COLO668 (cell line): ENCODE results near the gene ZNF503.

Experiments
- DNase-seq: peaks from one replicate; lab custom pipeline; 2025; ENCODE audit not compliant: unreplicated experiment; lab: John Stamatoyannopoulos, UW

Gene ZNF503, protein sequence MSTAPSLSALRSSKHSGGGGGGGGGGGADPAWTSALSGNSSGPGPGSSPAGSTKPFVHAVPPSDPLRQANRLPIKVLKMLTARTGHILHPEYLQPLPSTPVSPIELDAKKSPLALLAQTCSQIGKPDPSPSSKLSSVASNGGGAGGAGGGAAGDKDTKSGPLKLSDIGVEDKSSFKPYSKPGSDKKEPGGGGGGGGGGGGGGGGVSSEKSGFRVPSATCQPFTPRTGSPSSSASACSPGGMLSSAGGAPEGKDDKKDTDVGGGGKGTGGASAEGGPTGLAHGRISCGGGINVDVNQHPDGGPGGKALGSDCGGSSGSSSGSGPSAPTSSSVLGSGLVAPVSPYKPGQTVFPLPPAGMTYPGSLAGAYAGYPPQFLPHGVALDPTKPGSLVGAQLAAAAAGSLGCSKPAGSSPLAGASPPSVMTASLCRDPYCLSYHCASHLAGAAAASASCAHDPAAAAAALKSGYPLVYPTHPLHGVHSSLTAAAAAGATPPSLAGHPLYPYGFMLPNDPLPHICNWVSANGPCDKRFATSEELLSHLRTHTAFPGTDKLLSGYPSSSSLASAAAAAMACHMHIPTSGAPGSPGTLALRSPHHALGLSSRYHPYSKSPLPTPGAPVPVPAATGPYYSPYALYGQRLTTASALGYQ

DNA sequence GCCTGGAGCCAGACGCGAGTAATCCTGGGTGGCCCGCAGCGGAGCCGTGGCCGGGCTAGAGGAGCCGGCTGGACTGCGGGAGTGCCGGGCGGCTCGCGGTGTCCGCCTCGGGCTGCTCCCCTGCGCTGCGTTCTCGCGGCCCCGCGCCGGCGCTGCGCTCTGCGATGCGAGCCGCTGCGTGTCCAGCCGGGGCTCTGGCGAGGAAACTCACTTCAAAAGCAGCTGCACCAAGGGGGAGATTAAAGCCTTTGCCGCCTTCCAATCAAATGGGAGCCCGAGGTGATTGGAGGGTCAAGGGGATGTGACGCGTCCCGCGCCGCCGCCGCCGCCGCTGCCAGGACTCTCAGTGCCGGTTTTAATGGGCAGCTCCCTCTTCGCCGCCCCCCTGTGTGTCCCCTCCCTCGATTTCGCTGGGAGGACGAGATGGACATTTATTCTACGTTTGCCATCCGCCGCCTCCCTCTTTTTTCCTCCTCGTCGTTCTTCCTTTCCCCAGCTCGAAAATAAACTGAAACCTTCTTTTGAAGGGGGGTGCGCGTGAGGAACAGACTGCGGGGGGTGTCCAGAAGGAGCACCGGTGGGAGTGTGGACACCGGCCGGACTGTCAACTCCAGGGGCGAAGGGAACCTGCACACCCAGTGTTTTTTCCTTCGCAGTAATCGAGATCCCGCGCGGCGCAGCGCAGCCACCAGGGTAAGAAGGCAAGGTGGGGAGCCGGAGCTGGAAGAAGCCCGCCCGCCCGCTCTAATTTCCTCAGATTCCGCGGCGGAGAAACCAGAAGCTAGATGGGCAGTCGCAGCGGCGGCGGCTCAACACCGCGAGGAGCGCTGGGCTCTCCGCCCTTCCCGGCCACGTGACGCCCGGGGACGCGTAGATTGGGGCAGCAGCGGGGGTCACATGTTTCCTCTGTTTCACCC lies at the start of gene ZNF503:
TSS of gene ZNF503 (minus strand) at position 196 of the 917 bp plus-strand sequence. CDS start 345 bp downstream, outside the sequence.
- DNase-seq = peak; percentile 95

DNA sequence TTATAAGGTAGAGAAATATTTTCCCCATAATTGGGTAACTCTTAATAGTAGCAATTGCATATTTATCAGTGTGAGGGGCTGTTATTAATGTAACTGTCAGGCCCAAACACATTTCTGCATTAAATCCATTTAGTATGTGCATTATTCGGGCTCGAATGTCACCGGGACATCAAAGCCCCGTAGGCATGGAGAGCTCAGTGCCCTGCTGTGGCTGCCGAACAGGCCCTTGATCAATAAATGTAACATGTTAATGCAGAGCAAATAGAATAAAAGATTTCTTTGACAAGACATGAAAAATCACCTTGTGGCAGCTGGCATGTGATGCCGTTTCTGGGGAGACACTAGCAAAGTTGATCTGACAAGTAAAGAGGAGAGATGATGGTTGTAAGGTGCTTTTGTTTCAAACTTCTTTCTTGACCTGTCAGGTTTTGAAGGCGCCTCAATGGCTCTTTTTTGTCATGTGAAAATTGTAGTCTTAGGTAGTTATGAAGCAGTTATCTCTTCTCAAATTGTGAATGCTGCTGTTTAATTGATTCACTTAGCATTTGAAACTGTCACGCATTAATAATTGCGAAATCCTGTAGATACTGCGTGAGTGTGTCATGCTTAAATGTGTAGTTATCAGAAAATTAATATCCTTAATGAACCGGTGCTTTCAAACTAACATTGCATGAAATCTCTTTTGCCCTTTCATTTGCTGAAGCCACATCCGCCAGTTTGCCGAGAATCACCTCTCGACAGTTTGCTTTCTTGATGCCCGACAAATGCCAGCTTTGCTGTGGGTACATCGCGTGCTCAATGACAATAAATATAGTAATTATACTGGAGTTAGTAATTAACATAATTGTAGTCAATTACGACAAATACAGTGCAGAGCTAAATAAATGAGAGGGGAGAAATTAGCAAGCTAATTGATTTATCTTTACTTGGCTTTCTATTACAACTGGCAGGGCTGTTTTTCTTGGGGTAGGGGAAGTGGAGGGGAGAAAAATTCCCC lies 49.4 kb upstream of the ZNF503 start:
- DNase-seq = no peak

DNA sequence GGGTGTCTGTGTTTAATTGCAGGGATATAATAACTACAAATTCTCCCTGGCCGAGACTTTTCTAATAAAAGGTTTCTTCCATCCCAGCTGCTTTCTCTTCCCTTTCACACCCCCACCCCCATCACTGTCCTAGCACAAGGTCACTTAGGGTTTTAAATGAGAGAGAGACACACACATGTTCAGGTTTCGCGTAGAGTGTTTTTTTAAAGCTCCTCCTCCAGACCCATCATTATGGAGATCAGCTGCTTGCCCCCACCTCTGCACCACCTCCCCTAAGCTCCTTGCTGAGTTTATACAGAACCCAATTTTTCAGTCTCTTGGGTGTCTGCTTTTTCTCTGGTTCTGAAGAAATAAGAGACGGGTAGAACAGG lies 48.5 kb upstream of the ZNF503 start:
- no peak for DNase-seq

DNA sequence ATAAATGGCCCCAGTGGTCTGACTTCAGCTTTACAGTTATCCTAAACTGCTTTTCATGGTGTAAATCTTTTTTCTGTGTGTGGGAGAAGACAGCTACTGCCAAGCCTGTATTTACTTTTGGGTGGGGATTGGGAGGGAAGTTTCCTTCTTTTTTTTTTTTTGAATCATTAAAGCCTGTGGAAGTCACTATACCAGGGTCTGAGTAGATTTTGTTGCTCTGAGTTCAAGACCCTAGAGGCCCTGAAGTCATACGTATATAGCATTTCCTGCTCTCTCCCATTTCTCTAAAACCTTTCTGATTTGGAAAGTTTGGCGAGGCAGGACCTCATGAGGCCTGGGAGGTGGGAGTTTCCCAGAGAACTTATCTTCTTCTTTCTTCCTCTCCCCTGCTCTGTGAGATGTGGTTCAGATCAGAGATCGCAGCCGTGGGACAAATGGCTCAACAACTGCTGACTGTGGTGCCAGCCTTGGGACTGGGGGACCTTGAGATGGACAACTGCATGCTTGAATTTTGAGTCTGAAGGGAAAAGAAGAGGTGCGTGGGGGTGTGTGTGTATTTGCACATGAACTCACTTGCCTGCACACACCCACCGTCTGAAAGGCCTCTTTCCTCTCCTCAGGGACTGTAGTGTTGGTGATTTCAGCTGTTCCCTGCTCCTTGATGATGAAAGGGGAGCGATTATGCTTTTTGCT lies 48.0 kb upstream of the ZNF503 start:
- no peak for DNase-seq

DNA sequence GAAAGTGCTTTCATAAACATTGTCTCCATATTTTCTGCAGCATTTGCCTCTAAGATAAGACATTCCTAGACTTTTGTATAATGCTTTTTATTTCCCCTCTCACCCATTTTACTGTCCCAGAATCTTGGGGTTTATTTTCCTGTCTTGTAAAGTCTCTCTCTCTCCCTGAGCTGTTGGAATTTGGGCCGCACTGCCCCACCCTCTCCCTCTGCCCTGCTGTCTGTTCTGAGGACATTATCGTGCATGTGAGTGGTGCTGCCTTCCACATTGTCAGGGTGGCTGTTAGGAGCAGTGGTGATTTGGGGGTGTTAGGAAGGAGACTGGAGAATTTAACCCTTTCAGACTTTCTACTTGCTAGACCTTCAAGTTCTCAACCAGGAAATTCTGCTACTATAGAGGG lies 46.6 kb upstream of the ZNF503 start:
- DNase-seq = no peak

DNA sequence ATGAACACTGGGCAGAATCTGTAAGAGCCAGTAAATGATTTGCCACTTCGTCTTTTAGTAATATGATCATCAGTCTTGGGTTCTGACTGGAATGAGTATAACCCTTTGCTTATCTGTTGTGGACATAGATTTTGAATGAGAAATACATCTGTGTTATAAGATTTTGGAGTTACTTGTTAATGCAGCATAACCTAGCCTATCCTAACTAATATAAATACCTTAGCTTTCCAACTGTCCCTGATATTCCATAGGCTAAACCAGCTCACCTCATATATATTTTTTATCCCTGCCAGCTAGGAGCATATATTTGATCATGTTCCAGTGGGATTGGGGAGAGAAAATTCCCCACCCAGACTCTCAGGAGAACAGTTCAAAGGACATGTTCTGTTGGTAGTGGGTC lies 44.9 kb upstream of the ZNF503 start:
- DNase-seq = no peak

DNA sequence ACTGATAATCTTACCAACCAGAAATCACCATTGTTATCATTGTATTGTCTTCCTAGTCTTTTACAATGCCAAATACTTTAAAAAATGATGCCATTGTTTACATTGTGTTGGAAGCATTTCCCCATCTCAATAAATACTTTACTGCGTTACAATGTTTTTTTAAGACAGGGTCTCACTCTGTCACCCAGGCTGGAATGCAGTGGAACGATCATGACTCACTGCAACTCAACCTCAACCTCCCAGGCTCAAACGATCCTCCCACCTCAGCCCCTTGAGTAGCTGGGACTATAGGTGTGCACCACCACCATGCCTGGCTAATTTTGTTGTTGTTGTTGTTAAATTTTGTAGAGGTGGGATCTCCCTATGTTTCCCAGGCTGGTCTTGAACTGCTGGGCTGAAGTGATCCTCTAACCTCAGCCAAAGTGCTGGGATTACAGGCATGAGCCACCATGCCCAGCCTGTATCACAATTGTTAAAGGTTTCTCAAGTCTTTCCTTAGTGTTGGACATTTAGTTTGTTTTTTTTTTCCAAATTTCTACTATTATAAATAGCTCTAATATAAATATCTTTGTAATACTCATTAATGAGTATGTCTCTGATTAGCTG lies 43.3 kb upstream of the ZNF503 start:
- DNase-seq = no peak

DNA sequence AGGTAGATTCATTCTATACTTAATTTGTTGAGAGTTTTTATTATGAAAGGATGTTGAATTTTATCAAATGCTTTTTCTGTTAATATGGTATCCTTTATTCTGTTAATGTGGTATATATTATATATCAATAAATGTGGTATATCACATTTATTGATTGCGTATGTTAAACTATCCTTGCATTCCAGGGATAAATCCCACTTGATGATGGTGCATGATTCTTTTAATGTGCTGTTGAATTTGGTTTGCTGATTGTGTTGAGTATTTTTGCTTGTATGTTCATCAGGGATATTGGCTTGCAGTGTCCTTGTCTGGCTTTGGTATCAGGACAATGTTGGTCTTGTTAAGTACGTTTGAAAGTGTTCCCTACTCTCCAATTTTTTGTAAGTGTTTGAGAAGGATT lies 41.8 kb upstream of the ZNF503 start:
- no peak for DNase-seq

DNA sequence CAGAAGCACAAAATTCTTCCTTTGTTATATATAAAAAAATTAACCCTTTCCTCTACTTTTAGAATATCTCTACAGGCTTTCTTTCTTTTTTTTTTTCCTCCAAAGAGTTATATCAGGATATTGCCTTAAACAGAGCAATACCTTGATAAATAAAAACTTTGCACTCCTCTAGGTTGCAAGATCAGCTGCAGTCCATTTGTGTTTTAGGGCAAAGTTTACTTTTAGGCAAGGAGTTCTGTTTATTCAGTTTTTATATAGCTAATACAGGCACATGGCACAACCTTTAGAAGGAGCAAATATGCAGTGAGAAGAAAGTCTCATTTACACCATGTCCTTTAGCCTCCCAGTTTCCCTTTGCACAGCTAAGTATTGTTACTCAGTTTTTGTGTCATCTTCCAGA lies 40.1 kb upstream of the ZNF503 start:
- no peak for DNase-seq

DNA sequence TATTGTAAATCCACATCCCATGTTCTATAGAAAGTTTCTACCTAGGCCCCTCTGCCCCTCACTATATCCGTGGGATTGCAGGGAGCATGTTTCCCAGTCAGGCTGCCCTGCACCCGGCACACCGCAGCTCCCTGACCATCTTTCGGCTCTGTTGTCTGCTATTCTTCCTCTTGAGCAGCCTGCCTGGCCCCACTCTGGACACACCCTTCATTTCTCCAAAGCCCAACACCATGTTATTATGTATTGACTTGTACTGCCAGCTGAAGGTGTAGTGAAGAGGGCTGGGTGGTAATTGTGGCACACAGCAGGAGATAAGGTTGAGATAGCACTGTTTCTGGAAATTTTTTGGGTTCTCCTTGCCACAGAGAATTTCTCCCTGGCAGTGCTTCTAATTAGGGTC lies 39.6 kb upstream of the ZNF503 start:
- DNase-seq = no peak

DNA sequence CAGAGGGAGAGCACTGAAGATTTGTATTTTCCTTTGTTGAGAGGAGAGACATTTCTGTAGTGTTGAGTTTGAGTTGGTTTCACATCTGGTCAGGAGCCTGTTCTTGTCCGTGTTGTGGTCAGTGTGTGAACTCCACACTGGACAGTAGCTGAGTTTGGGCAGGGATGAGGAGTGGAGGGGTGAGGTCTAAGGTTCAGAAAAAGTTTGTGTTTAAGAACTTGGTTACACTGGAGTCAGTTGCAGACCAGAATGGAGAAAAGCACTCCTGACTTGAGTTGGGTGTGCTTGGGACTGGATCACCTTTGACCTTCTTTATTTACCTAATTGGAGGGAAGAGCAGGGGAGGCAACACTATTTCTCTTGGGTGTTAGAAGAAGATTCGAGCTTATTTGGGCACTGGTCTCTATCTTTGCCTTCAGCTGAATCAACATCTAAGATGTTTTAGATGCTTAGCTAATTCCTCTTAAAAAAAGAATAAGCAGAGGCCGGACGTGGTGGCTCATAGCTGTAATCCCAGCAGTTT lies 38.8 kb upstream of the ZNF503 start:
- DNase-seq = no peak

DNA sequence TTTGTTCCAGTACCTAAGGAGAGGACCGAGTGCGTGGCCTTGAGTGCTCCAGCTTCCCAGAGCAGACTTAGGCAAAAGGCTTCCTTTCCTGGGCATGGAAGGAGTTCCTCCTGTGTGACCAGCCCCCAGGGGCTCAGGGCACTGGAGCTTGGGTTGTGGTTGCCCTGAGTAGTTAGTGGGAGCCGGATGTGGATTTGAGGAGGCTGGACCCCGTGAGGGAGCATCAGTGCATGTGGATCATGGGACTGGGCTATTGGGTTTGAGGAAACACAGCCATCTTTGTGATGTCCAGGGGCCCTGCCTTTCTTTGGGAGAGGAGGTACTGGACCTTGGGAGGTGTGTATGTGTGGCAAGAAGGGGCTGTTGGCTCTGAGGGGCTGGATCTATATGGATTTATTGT lies 38.2 kb upstream of the ZNF503 start:
- DNase-seq = no peak

DNA sequence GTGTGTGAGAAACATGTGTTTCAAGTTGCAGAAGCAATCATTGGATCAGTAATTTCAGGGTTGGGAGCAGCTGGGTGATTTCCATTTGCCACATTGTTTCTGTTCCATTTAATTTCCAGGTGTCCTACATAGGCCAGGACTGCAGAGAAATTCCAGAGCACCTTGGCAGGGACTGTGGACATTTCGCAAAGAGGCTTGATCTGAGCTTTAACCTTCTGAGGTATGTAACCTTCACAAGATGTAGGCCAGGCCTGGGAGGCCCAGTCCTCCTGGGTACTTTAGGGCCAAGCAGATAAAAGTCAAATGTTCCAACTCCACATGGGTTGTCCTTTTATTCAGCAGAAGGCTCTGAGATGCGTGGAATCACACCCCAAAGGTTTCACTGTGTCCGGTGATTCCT lies 36.7 kb upstream of the ZNF503 start:
- no peak for DNase-seq

DNA sequence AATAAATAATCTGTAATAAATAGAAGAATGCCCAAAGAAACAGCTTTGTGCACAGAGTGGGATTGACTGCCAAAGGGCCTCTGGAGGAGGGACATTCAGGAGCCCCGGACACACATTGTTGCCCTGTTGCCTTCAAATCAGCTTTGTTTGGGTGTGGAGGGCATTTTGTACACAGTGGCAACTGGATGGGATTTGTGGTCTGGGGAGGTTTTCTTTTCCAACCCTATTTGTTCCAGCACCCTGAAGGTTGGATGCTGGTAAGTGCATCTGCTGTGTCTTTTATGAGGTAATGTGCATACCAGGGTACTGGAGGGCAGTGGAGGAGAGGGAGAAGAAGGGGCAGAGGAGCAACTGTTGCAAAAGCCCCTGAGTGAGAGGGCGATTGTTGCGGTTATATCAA lies 36.1 kb upstream of the ZNF503 start:
- no peak for DNase-seq

DNA sequence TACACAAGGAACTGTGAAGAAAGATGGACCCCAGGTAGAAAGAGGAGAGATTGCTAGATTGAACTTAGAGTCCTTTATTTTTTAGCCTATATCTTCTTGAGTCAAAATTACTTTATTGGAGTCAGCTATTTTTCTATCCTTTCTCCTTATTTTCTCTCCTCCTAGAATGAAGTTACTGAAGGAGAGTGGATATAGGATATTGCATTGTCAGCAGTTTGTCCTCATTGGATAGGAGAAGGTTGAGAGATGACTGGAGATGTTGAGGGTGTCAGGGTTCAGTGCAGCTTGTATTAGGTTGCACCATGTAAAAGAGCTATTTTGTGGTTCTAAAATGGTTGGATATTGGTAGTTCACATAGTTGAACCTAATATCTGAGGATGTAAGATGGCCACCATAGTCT lies 35.3 kb upstream of the ZNF503 start:
- DNase-seq = no peak

DNA sequence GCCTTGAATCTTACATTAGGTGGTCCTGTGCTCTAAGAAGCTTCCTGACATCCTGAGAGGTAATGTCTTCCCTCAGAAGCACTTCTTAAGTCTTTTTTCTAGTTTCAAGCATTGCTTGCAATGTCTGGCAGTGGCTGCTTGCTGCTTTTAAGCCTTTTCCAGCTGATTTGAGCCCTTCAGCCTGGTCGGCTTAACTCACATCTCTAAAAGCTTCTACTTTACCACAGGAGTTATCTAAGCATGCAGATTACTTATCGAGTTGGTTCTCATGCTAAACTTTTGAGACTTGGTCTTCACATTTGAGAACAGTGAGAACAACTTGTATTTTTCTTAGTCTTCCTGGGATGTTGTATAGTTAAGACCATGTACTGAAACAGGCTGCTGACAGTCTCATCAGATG lies 33.7 kb upstream of the ZNF503 start:
- DNase-seq = no peak

DNA sequence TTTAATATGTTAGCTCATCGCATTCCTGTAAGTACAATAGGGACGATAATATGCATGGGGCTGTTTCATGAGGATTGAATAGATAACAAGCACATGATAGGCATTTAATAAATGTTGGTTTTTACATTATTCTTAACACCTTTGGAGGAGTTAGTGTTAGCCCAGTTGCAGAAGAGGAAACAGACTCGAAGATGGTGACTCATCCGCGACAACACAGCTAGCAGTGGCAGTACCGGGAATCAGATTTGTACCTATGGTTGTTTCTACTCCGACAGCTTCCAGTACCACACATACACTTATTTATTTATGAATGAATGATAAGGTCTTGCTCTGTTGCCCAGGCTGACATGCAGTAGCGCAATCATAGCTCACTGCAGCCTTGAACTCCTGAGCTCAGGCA lies 32.7 kb upstream of the ZNF503 start:
- no peak for DNase-seq

DNA sequence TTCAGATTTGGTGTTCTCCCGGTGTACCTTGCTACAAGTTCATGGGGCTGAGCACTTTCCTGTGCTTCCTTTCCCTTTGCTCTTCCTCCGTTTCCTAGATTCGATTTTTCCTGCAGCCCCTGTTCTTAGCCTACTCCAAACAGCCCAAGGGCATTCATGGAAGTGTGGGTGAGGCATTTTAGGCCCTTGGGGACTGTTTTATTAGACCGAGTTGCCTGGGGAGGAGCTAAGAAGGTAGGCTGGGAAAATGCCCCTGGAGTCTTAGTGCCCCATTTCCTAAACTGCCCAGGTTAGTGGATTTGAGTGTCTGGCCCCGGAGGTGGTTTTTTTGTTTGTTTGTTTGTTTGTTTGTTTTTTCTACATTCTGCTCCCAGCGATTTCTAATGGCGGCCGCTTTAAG lies 31.7 kb upstream of the ZNF503 start:
- no peak for DNase-seq

DNA sequence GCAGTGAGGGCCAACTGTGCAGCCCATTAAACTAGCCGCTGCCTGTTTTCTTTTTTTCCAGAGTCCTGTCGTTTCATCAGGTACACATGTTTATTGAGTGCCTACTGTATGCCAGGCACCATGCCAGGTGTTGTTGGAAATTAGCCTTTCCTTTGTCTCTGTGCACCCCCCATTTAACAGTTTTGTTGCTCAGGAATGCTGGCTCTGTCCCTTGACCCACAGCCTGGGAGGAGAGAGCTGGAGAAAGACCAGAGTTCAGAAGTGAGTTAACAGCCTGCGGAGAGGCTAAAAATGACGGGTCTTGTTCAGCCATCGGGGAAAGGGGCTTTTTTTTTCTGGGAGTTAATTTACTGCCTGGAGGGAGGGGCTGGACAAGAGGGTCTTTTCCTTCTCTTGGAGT lies 31.2 kb upstream of the ZNF503 start:
- no peak for DNase-seq
